Activated CD4-positive, alpha-beta T cell treated with anti-CD3 and anti-CD28 coated beads, Interleukin-2, amount 50 U/mL, for 1 hour (primary cell): ENCODE results near the gene CCDC57.

Experiments used
- DNase-seq: peaks from one replicate; pipeline ENCODE4 v3.0.0-alpha.2; 2020

Gene CCDC57

DNA sequence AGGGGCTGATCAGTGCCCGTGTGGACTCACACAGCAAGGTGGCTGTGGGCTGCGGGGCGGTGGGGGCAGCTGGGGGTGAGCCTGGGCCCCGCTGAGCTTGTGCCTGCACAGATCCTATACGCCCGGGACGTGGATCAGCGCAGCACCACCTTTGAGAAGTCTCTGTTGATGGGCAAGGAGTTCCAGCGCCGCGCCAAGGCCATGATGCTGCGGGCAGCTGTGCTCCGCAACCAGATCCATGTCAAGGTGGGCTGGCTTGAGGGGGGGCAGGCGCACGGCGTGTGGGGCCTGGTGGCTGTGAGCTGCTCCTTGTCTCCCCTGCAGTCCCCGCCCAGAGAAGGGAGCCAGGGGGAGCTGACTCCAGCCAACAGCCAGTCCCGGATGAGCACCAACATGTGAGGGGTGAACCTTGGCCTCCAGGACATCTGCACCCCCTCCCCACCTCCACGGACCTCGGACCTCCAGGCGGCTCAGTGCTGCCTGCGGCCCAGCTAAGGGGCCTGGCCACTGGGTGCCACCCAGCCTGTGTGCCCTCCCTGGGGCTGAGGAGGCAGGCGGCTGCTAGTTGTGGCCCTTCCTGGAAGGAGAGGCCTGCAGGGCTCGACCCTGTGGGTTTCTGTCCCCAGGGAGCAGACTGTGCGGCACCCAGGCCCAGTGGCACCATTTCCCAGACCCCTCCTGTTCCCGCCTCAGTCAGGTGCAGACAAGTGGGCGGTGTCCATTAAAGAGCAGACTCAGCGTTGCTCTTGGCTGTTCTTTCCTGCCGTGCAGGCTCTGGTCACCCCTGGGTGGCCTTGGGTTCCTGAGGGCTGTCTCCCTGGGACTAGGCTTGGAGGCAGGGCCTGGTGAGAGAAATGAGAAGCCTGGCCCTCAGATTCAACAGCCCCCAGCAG, 155.7 kb downstream of the CCDC57 start:
- DNase-seq = no peak

DNA sequence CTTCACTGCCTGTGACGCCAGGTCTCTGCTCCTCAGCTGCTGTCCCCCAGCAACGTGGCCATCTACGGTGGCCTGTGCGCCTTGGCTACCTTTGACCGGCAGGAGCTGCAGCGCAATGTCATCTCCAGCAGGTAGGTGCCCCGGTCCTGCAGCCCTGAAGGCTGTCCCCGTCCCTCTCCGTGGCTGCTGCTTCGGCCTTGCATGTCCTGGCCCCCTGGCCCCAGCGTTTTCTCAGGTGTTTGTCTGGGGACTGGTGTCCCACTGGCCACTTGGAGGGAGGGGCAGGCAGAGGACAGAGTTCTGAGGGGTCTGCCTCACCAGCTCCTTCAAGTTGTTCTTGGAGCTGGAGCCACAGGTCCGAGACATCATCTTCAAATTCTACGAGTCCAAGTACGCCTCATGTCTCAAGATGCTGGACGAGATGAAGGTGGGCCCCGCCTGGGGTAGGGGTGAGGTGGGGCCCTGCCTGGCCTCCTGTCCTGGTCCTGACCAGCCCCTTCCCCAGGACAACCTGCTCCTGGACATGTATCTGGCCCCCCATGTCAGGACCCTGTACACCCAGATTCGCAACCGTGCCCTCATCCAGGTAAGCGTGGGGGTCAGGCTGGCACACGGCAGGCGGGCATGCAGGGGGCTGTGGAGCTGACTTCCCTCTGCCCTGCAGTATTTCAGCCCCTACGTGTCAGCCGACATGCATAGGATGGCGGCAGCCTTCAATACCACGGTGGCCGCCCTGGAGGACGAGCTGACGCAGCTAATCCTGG, 156.5 kb downstream of the CCDC57 start:
- no peak for DNase-seq

DNA sequence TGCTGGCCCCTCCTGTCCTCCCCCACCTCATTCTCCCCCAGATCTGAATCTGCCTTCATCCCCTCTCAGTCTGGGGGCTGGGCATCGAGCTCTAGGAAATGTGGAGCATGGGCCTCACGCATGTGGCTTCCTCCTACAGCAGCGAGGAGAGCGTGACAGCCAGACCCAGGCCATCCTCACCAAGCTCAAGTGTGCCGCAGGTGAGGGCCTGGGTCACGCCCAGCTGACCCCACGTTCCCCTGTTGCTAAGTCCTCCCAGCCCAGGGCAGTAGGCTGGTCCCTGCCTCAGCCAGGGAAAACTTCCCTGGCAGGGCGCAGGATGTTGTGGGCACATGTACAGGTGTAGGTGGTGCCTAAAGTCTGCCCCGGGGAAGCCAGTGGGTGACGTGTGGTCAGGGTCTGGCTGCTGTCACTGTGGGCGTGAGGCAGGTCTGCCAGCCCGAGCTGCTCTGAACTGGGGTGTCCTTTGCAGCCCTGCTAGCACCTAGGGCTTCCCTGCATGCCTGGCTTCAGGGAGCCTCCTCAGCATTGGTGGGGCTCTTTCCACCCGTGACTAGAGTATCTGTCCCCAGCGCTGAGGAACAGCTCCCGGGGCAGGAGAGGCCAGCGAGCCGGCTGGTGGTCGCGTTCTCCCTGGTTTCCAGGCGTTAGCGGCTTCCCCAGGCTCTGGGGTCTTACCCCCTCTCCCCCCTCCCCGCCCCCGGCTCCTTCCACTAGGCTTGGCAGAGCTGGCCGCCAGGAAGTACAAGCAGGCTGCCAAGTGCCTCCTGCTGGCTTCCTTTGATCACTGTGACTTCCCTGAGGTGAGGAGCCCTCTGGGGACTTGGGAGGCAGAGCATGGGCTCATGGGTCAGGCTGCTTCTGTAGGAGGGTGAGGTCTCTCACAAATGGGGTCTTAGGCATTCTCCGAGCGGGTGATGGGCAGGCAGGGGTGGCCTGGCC, 157.3 kb downstream of the CCDC57 start:
- DNase-seq = no peak

DNA sequence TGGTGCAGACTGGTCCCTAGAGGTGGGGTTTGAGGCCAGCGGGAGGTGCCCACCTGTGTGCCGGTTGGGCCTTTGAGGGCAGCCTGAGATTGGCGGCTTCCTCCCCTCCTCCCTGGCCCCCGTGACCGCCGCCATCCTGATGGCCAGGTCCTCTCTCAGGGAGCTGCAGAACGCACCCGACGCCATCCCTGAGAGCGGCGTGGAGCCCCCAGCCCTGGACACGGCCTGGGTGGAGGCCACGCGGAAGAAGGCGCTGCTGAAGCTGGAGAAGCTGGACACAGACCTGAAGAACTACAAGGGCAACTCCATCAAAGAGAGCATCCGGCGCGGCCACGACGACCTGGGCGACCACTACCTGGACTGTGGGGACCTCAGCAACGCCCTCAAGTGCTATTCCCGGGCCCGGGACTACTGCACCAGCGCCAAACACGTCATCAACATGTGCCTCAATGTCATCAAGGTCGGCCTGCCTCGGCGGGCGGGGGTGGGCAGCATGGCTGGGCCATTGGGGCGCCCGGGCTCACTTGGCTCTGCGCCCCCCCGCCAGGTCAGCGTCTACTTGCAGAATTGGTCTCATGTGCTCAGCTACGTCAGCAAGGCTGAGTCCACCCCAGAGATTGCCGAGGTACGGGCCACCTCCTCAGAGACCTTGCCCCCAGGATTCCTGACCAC, 158.2 kb downstream of the CCDC57 start:
- no peak for DNase-seq

DNA sequence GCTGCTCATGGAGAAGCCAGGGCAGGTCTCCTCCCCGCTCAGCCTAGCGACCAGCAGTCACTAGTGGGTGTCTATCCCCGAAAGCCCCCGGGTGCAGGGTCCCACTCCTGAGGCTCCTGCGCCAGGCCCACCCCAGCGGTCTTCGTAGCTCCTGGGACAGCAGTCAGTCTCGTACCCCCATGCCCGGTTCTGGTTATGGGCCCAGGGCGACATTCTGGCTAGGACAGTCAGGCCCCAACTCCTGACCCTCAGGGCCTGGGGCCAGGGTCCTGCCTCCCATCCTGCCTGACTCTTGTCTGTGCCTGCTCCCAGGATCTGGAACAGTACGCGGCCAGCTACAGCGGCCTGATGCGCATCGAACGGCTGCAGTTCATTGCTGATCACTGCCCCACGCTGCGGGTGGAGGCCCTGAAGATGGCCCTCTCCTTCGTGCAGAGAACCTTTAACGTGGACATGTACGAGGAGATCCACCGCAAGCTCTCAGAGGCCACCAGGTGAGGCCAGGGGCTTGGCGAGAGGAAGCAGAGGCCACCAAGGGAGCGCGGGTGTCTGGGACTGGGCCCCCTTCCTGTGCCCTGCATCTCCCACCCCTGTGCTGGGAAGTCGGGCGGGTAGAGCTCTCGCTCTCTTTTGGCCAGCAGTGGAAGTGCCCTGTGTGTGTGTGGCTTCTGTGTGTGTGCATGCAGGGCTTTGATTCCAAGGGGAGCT, 158.9 kb downstream of the CCDC57 start:
- no peak for DNase-seq

DNA sequence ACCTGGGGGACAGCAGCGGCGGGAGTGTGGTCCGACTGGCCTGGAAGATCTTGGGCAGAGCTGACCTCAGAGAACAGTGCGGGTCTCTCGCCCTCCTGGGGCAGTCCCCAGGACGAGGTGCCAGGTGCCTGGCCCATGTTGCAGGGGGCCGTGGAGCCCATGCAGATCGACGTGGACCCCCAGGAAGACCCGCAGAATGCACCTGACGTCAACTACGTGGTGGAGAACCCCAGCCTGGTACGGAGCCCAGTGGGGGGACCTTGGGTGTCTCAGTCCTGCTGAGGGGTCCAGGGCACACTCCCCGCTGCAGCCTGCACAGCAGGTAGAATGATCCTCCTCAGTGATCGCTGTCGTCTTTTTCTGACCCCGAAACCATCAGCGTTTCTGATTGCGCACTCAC, 159.5 kb downstream of the CCDC57 start:
- no peak for DNase-seq

DNA sequence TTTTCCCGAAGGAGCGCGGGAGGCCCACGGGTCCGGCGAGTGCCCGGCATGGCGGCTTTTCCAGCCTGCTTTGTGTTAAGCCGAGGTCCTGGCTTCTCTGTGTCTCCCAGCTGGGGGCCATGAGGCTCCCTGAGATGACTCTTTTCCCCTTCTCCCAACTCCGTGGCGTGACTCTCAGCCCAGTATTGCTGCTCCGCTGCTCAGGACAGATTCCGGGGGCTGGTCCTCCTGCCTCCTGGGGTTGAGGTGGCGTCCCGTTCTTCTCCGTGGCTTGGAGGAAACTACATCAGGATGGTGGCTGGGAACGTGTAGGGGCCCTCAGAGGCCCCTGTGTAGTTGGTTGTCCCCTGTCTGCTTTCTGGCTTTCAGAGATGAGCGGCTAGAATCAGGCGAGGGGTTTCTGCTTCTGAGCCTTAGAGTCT, 160.0 kb downstream of the CCDC57 start:
- DNase-seq = no peak

DNA sequence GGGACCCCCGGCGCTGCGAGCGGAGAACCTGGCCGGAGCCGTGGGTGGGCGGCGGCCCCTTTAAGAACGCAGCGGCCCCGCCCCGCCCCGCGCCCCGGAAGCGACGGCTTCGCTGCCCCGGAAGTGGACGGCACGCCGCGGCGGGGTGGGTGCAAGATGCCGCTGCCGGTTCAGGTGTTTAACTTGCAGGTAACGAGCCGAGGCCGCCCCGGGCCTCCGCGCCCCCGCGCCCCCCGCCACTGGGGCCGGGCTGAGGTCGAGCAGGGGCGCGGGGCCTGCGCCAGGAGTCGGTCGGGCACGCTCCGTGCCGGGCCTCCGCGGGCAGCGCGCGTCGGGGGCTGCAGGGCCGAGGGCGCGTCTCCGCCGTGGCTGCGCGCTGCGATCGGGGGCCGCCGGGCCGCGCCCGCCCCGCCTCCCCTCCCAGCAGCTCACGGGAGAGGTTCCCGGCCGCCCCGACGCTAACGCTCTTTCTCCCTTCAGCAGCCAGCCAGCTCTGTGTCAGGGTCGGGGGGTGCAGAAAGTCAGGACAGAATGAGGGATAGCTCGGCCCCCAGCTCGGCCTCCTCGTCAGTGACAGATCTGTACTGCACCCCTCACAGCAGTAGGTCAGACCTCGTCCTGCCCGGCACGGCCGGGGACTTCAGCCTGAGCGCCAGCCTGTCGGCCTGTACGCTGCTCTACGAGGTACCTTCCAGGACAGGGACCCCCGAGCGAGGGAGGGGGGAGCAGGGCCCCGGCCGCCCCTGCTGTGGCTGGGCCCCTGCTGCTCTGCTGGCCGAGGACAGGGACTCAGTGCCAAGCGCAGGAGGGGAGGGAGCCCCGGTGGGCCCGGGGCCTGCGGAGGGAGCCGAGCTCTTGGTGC, 160.6 kb downstream of the CCDC57 start, which contains the start of the genes GPS1 and RFNG:
TSS of gene GPS1 (plus strand) at position 123 of the 862 bp plus-strand sequence. CDS start at position 157, 34 bp downstream.
TSS of gene RFNG (minus strand) at position 36 of the 862 bp plus-strand sequence. CDS start 45 bp downstream, outside the sequence.
- DNase-seq = peak; percentile 80
